HT1080 (cell line): ENCODE measurements around the gene CD52. TPM values are rescaled to one million over a fixed set of nuclear protein-coding genes. Genes with fewer than 3 reads are reported as not detected.
"Not testable (repeated sequence)": the region's sequence is repeated elsewhere in the genome, so short reads cannot be mapped to it uniquely, and the experiment has no call there.

Experiments
- DNase-seq: peaks from one replicate; pipeline ENCODE4 v3.0.0-alpha.2; 2015; ENCODE audit warnings: low read depth
- total RNA-seq: library from RNA; depleted of rRNA; stranded (reverse); fragments of >200 nt; shearing (Covaris generic); gene quantifications from 2 replicates; pipeline ENCODE4 v1.2.3, GENCODE V29; 2014

CD52 gene
- total RNA-seq, 1 experiment from 2014 or later = not detected

GRCh38 chr1:26283871-26284596 lies 33.7 kb upstream of the CD52 start:
- no peak for DNase-seq

- DNase-seq = peak; percentile 94
Measured at GRCh38 chr1:26284597-26285347, 33.0 kb upstream of the CD52 start.

GRCh38 chr1:26285366-26286063 lies 32.2 kb upstream of the CD52 start:
- DNase-seq = no peak

DNA sequence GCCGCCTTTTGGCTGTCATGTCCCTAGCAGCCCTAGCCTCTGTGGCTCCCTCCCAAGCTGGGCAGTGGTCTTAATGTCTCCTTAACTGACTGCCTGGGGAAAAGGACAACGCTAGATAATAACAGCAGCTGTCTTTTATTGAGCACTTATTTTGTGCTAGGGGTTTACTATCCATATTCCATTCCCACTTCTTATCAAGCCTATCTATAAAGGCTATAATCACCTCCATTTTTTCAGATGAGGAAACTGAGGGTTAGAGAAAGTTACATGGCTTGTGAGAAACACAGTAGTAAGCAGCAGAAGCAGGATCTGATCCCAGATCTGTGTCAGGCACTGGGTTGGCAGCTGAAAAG lies 31.7 kb upstream of the CD52 start:
- no peak for DNase-seq

GRCh38 chr1:26287033-26287711 lies 30.6 kb upstream of the CD52 start:
- peak; percentile 32 for DNase-seq

DNA sequence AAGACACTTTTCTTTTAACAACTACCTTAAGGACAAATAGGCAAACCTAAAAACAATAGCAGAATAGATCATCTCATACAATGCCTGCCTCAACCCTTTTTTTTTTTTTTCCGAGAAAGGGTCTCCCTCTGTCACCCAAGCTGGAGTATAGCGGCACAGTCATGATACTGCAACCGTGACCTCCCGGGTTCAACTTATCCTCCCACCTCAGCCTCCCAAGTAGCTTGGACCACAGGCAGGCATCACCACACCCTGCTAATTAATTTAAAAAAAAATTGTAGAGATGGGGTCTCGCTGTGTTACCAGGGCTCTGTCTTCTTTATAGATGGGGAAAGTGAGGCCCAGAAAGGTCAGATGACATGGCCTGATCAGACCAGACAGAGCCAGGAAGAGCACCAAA lies 29.9 kb upstream of the CD52 start:
- DNase-seq = no peak

GRCh38 chr1:26288311-26288941 lies 29.3 kb upstream of the CD52 start:
- no peak for DNase-seq

GRCh38 chr1:26289158-26290059 lies 28.3 kb upstream of the CD52 start:
- DNase-seq = no peak

DNA sequence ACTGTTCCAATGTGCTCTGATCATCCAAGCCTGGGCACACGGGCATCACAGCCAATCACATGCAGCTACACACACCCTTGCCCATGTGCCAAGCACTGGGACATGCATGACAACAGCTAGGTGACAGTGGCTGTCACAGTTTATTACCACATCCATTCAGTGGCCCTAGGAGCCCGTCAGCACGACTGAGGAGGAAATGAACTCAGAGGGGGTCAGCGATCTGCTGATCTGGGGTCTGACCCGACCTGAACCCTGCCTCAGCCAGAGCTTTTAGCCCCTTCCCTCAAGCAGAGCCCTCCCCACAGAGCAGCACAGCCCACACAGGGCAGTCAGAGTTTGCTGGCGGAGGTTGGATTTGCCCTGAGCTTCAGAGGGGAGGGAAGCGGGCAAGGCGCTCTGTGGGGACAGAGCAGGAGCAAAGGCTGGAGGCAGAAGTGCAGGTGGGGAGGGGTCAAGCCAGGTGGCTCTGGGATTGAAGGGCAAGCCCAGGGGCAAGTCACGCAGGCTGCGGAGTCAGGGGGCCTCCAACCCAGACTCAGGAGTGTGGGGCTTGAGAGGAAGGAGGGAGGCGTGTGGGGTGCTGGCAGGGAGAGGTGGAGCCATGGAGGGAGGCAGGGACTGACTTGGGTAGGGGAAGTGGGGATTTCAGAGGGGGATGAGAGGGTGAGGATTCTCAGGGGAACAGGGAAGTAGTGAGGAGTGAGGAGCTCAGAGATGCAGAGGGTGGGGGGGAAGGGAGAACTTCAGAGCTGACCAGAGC lies 27.5 kb upstream of the CD52 start:
- no peak for DNase-seq

- DNase-seq = no peak
Measured at GRCh38 chr1:26290882-26291261, 26.9 kb upstream of the CD52 start.

- no peak for DNase-seq
Measured at GRCh38 chr1:26291433-26291832, 26.3 kb upstream of the CD52 start.

- DNase-seq = no peak
Measured at GRCh38 chr1:26291939-26292338, 25.8 kb upstream of the CD52 start.

GRCh38 chr1:26292735-26293134 lies 25.0 kb upstream of the CD52 start:
- not testable (repeated sequence) for DNase-seq

DNA sequence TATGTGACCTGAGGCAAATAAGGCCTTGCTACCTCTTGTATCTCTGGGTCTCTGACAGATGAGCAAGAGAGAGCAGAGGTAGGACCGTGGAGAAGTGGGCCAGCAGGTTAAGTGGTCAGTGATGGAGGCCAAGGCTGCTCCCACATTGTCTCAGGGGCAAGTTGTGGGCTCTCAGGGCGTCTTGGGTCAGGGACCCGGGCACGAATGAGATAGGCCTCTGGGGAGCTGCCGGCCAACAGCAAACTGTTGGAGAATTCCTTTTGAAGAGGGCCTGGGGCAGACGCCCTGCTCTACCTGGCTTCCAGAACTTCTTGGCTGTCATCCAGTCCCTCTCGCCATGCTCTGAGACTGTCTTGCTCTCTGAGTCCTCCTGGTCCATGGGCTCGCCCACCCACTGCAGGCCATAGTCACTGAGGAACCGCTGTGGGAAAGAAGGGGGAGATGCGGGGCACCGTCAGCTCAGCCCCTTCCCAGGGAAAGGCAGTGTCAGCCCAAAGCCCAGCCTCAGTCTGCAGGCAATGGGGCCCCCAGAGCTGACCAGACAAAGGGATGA lies 23.8 kb upstream of the CD52 start:
- no peak for DNase-seq

- no peak for DNase-seq
Measured at GRCh38 chr1:26295194-26296138, 22.3 kb upstream of the CD52 start.

GRCh38 chr1:26296340-26297056 lies 21.3 kb upstream of the CD52 start:
- DNase-seq = no peak

DNA sequence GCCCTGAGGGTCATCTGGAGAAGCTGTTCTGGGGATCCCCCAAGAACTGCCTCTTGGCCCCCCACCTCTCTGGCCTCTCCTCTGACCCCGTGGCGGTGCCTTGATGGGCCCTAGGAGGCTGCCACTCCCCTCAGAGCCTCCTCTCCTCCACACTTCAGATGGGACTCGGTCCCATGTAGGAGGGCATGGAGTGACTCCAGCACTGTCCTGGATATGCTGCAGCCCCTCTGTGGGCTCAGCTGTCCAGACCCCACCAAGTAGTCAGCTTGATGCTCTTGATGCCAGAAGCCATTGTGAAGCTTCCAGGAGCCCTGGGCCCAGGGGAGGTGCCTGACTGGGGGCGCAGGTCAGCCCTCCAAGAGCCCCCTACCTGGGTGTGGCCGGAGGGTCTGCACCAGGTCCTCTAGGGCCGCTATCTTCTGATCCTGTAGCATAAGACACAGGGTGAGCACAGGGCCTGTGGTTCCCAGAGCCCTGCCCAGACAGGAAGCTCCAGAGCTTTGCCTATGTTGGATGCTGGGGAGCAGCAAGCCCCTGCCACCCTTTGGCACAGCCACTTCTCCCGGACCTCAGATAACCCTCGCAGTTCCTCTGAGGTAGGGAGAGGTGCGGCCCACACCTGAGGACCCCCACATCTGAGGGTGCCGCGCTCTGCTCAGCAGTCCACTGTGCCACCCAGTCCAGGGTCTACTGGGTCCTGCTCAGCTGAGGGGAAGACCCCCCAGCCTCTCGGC lies 20.5 kb upstream of the CD52 start:
- no peak for DNase-seq
